Measurements from ENCODE around the gene HINFP.

DNA sequence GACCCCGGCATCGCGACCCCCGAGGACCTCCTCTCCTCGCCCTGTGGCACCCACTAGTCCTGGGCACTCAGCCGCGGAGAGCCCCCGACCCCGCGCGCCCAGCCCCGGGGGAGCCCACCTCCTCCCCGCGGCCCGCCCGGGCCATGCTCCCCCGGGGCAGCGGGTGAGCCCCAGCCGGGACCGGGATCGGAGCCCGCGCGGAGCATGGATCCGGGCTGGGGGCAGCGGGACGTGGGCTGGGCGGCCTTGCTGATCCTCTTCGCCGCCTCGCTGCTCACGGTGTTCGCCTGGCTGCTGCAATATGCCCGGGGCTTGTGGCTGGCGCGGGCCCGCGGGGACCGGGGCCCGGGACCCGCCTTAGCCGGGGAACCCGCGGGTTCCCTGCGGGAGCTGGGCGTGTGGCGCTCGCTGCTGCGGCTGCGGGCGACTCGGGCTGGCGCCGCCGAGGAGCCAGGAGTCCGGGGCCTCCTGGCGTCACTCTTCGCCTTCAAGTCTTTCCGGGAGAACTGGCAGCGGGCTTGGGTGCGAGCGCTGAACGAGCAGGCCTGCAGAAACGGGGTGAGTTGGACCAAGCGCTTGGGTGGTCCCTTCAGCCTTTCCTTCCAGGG lies 13.7 kb upstream of the HINFP start:
- no peak for TF ChIP-seq POLR2A (IDR thresholded peaks at IDR 0.05; ENCODE audit: borderline replicate concordance, extremely low read depth, insufficient read depth, insufficient read length)
- TF ChIP-seq, protein P1, sequence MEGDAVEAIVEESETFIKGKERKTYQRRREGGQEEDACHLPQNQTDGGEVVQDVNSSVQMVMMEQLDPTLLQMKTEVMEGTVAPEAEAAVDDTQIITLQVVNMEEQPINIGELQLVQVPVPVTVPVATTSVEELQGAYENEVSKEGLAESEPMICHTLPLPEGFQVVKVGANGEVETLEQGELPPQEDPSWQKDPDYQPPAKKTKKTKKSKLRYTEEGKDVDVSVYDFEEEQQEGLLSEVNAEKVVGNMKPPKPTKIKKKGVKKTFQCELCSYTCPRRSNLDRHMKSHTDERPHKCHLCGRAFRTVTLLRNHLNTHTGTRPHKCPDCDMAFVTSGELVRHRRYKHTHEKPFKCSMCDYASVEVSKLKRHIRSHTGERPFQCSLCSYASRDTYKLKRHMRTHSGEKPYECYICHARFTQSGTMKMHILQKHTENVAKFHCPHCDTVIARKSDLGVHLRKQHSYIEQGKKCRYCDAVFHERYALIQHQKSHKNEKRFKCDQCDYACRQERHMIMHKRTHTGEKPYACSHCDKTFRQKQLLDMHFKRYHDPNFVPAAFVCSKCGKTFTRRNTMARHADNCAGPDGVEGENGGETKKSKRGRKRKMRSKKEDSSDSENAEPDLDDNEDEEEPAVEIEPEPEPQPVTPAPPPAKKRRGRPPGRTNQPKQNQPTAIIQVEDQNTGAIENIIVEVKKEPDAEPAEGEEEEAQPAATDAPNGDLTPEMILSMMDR (IDR thresholded peaks at IDR 0.05 in 2 of 3, conservative IDR thresholded peaks at IDR 0.05 in 1 of 3; ENCODE audit: borderline replicate concordance in 1 of 3, insufficient read depth in 1 of 3, low read depth in 2 of 3, low read length in 2 of 3): no peak
- TF ChIP-seq, protein P2, sequence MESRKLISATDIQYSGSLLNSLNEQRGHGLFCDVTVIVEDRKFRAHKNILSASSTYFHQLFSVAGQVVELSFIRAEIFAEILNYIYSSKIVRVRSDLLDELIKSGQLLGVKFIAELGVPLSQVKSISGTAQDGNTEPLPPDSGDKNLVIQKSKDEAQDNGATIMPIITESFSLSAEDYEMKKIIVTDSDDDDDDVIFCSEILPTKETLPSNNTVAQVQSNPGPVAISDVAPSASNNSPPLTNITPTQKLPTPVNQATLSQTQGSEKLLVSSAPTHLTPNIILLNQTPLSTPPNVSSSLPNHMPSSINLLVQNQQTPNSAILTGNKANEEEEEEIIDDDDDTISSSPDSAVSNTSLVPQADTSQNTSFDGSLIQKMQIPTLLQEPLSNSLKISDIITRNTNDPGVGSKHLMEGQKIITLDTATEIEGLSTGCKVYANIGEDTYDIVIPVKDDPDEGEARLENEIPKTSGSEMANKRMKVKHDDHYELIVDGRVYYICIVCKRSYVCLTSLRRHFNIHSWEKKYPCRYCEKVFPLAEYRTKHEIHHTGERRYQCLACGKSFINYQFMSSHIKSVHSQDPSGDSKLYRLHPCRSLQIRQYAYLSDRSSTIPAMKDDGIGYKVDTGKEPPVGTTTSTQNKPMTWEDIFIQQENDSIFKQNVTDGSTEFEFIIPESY (IDR thresholded peaks at IDR 0.05; ENCODE audit: extremely low read depth, insufficient replicate concordance, low read length): no peak
- no peak for TF ChIP-seq EZH2phosphoT487 (IDR thresholded peaks at IDR 0.05; ENCODE audit: borderline replicate concordance)
- no peak for TF ChIP-seq EZH2 (IDR thresholded peaks at IDR 0.05)
- TF ChIP-seq, protein P3, sequence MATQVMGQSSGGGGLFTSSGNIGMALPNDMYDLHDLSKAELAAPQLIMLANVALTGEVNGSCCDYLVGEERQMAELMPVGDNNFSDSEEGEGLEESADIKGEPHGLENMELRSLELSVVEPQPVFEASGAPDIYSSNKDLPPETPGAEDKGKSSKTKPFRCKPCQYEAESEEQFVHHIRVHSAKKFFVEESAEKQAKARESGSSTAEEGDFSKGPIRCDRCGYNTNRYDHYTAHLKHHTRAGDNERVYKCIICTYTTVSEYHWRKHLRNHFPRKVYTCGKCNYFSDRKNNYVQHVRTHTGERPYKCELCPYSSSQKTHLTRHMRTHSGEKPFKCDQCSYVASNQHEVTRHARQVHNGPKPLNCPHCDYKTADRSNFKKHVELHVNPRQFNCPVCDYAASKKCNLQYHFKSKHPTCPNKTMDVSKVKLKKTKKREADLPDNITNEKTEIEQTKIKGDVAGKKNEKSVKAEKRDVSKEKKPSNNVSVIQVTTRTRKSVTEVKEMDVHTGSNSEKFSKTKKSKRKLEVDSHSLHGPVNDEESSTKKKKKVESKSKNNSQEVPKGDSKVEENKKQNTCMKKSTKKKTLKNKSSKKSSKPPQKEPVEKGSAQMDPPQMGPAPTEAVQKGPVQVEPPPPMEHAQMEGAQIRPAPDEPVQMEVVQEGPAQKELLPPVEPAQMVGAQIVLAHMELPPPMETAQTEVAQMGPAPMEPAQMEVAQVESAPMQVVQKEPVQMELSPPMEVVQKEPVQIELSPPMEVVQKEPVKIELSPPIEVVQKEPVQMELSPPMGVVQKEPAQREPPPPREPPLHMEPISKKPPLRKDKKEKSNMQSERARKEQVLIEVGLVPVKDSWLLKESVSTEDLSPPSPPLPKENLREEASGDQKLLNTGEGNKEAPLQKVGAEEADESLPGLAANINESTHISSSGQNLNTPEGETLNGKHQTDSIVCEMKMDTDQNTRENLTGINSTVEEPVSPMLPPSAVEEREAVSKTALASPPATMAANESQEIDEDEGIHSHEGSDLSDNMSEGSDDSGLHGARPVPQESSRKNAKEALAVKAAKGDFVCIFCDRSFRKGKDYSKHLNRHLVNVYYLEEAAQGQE (IDR thresholded peaks at IDR 0.05; ENCODE audit: low read depth): no peak
- TF ChIP-seq CBX3 (IDR thresholded peaks at IDR 0.05; ENCODE audit: low read depth): no peak
- no peak for TF ChIP-seq SIN3A (IDR thresholded peaks at IDR 0.05; ENCODE audit: low read depth)

All from HCT116 (cell line).